HepG2 (cell line): ENCODE measurements around the gene ANKRD6. TPM values are rescaled to one million over a fixed set of nuclear protein-coding genes. Genes with fewer than 3 reads are reported as not detected.

Experiments
- ATAC-seq: fragments of 200-7000 bp; cut with Tn5 transposase; 3 replicates; pipeline ENCODE4 v1.9.1; 2020; ENCODE audit warnings: mild to moderate bottlenecking, moderate library complexity
- BruUV-seq: library from RNA; stranded (reverse); fragments of 400-500 nt; replicated peaks from 2 replicates; lab custom pipeline; 2021; lab: Mats Ljungman, UMichigan
- CTCF ChIA-PET: fragments of 300-600 bp; formaldehyde crosslinking; extraction: SDS; loops from one replicate; lab custom pipeline; 2021; ENCODE audit warnings: low total read pairs, inconsistent platforms, low intra/inter-chr PET ratio; lab: Yijun Ruan, JAX
- POLR2A ChIA-PET: fragments of 350-600 bp; sonication (Branson Sonifier 250); formaldehyde crosslinking; loops from one replicate; lab custom pipeline; 2020; ENCODE audit warnings: antibody characterized with exemption, inconsistent platforms; lab: Yijun Ruan, JAX
- DNase-seq: peaks from one replicate; pipeline ENCODE4 v3.0.0-alpha.2; 2015; ENCODE audit warnings: low spot score
- FAIRE-seq: peaks from 3 replicates; lab custom pipeline; 2011; peaks lifted over from hg19 to GRCh38; lab: Jason Lieb, UNC
- H2AFZ ChIP-seq: one replicate; pipeline ENCODE4 v1.6.1; 2011; ENCODE audit warnings: low read length, inconsistent platforms
- H3K27ac ChIP-seq: fragments of 300-600 bp; 3 replicates; pipeline ENCODE4 v1.8.0; 2011; ENCODE audit warnings: mixed run types, mild to moderate bottlenecking, mixed read lengths, low read length, inconsistent platforms; ENCODE audit not compliant: insufficient read depth; ENCODE audit errors: extremely low read length
- H3K27me3 ChIP-seq, 2 experiments: fragments of 200-600 bp in 1 of 2; 2 replicates in 1 of 2; 3 replicates in 1 of 2; pipeline versions ENCODE4 v1.6.0 to v1.8.0; 2011; ENCODE audit warnings: low read length in 2 of 2, mild to moderate bottlenecking in 2 of 2, moderate library complexity in 2 of 2, inconsistent platforms in 1 of 2; ENCODE audit not compliant: insufficient read depth in 2 of 2, control insufficient read depth in 1 of 2
- H3K36me3 ChIP-seq, 2 experiments: fragments of 200-600 bp in 1 of 2; replicated peaks in 1 of 2; 2 replicates in 1 of 2; 3 replicates in 1 of 2; pipeline versions ENCODE4 v1.5.1 to v1.8.0; 2011; ENCODE audit warnings: low read length in 2 of 2, inconsistent platforms in 1 of 2; ENCODE audit not compliant: insufficient read depth in 2 of 2, control insufficient read depth in 1 of 2
- H3K4me1 ChIP-seq: 2 replicates; pipeline ENCODE4 v1.5.1; 2012; ENCODE audit warnings: low read length, inconsistent platforms; ENCODE audit not compliant: insufficient read depth
- H3K4me2 ChIP-seq: 2 replicates; pipeline ENCODE4 v1.6.0; 2011; ENCODE audit warnings: low read depth, low read length, inconsistent platforms
- H3K4me3 ChIP-seq, 3 experiments: fragments of 200-600 bp in 1 of 3; sonication (generic), shearing (Covaris generic) in 1 of 3; replicated peaks in 1 of 3; 2 replicates each; pipeline ENCODE4 v1.5.1; 2011 to 2016; ENCODE audit warnings: low read length in 3 of 3, inconsistent platforms in 2 of 3, low read depth in 2 of 3, mild to moderate bottlenecking in 2 of 3, control low read depth in 1 of 3, mixed read lengths in 1 of 3; ENCODE audit not compliant: insufficient read depth in 1 of 3
- H3K79me2 ChIP-seq: one replicate; pipeline ENCODE4 v1.6.1; 2011; ENCODE audit warnings: low read length, inconsistent platforms; ENCODE audit not compliant: insufficient read depth
- H3K9ac ChIP-seq: 2 replicates; pipeline ENCODE4 v1.6.0; 2011; ENCODE audit warnings: mild to moderate bottlenecking, low read depth, low read length, inconsistent platforms; ENCODE audit not compliant: insufficient read depth
- H3K9me3 ChIP-seq: 2 replicates; pipeline ENCODE4 v1.5.1; 2012; ENCODE audit warnings: mild to moderate bottlenecking, low read length
- H4K20me1 ChIP-seq: 2 replicates; pipeline ENCODE4 v1.6.0; 2011; ENCODE audit warnings: inconsistent platforms, mild to moderate bottlenecking, low read length, moderate library complexity; ENCODE audit not compliant: insufficient read depth
- BCL3 ChIP-seq: sonication (generic); formaldehyde crosslinking; IDR thresholded peaks from 2 replicates; pipeline ENCODE4 v1.5.1; 2020; ENCODE audit warnings: mild to moderate bottlenecking, missing genetic modification reagents, moderate library complexity
- CEBPG ChIP-seq: IDR thresholded peaks from 2 replicates; pipeline ENCODE4 v1.6.1; 2016
- MTF2 ChIP-seq: sonication (generic); formaldehyde crosslinking; IDR thresholded peaks from 2 replicates; pipeline ENCODE4 v1.5.0; 2020; ENCODE audit warnings: missing genetic modification reagents, borderline replicate concordance
- WGBS: methylation state at CpG from one replicate; pipeline ENCODE4 v1.1.6; 2017; ENCODE audit warnings: low lambda C conversion rate; 5-methylcytosine and 5-hydroxymethylcytosine counted together
- in situ Hi-C: cut with HindIII; loops from 2 replicates; pipeline ENCODE4 v1.10.0; 2017; ENCODE audit warnings: low pct_unique_long_range_greater_than_20kb; ENCODE audit not compliant: extremely low pct_ligation_motif_present
- intact Hi-C: fragments of 100-400 bp; cut with micrococcal nuclease; formaldehyde crosslinking; loops from one replicate; pipeline ENCODE4 v1.10.0; 2022; ENCODE audit not compliant: unreplicated experiment
- polyA plus RNA-seq, 8 experiments: library from polyadenylated mRNA; depleted of rRNA in 3 of 8; stranded (reverse) in 7 of 8; unstranded in 1 of 8; fragments of >200 nt; fragmentation: Illumina TruSeq in 4 of 8; extraction: Trizol in 4 of 8; gene quantifications; 2 replicates each; pipeline versions ENCODE4 v1.2.1 to v1.2.3, GENCODE V29; 2011 to 2016; ENCODE audit warnings: low read depth in 4 of 8, missing spikeins in 1 of 8, mixed read lengths in 1 of 8; ENCODE audit not compliant: insufficient read depth in 1 of 8
- total RNA-seq, 5 experiments: library from RNA; depleted of rRNA; stranded (reverse); fragments of >200 nt; fragmentation: Illumina TruSeq; extraction: Trizol; gene quantifications; 2 replicates each; pipeline ENCODE4 v1.2.3, GENCODE V29; 2016; ENCODE audit warnings: low read depth in 1 of 5
- TF ChIP-seq, protein P1 (sequence below), 2 experiments: fragments of 450-650 bp in 1 of 2; sonication (generic) in 1 of 2; formaldehyde crosslinking in 1 of 2; IDR thresholded peaks; 2 replicates each; pipeline versions ENCODE4 v1.6.1 to v1.8.0; 2016 to 2022; ENCODE audit warnings: antibody characterized with exemption in 1 of 2, mild to moderate bottlenecking in 1 of 2, missing genetic modification reagents in 1 of 2

The ANKRD6 gene
- total and polyA plus RNA-seq, 2 of the 13 experiments (the other 11 are each of a cell fraction or from before 2014, with no cell fraction given): 0.18 to 0.36 TPM

DNA sequence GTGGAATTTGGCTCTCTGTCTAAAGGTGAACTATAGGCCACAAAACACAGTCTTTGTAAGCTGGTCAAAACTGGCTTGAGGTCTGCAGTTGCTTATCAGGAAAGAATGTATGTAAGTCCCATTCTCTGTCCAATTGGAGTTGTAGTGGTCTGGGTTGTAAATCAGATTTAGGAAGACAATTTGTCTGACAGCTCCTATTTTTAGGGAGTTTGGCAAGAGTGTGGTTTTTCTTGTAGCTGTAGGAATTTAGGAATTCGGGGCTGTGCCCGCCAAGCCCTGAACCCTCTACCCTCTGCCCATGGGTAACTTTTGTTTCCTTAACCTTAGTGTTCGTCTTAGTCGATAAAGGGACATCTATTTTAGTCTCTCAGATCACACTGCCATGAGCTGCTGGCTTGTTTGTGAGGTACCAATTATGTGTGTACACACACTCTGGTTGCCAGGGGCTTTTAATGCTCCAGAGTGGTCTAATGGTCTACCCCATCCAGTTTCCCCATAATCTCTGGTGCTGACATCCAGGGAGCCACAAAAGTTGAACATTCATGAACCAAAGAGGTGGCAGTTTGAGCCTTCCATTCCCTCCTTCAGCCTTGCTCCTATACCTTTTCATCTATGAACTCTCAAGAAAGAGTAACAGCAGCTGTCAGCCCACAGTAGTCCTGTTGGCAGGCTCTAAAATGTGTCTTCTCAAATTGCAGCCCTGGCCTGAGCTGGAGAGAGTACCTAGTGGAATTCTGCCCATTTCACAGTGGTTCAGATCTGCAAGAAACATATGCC lies 93.0 kb downstream of the ANKRD6 start (continued):
- TF ChIP-seq, protein P1, sequence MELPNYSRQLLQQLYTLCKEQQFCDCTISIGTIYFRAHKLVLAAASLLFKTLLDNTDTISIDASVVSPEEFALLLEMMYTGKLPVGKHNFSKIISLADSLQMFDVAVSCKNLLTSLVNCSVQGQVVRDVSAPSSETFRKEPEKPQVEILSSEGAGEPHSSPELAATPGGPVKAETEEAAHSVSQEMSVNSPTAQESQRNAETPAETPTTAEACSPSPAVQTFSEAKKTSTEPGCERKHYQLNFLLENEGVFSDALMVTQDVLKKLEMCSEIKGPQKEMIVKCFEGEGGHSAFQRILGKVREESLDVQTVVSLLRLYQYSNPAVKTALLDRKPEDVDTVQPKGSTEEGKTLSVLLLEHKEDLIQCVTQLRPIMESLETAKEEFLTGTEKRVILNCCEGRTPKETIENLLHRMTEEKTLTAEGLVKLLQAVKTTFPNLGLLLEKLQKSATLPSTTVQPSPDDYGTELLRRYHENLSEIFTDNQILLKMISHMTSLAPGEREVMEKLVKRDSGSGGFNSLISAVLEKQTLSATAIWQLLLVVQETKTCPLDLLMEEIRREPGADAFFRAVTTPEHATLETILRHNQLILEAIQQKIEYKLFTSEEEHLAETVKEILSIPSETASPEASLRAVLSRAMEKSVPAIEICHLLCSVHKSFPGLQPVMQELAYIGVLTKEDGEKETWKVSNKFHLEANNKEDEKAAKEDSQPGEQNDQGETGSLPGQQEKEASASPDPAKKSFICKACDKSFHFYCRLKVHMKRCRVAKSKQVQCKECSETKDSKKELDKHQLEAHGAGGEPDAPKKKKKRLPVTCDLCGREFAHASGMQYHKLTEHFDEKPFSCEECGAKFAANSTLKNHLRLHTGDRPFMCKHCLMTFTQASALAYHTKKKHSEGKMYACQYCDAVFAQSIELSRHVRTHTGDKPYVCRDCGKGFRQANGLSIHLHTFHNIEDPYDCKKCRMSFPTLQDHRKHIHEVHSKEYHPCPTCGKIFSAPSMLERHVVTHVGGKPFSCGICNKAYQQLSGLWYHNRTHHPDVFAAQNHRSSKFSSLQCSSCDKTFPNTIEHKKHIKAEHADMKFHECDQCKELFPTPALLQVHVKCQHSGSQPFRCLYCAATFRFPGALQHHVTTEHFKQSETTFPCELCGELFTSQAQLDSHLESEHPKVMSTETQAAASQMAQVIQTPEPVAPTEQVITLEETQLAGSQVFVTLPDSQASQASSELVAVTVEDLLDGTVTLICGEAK (IDR thresholded peaks at IDR 0.05): no peak
- TF ChIP-seq, protein P1 (CRISPR knock-in tag; IDR thresholded peaks at IDR 0.05): no peak

DNA sequence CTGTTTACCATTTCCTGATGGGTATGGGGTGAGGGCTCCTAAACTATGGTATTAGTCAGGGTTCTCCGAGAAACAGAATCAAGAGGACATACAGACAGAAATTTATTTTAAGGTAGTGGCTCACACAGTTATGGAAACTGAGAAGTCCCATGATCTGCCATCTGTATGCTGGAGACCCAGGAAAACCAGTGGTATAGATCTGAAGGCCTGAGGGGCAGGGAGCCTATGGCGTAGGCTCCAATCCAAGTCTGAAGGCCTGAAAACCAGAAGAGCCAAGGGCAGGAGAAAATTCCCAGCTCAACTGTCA lies 93.6 kb downstream of the ANKRD6 start:
- Histone ChIP-seq H3K27me3 (no peaks in the 10 kb centered on the region), H3K27ac (no peak overlapping the region), H2AFZ (no peak overlapping the region), H3K4me1 (no peaks in the 10 kb centered on the region), H4K20me1 (no peaks in the 10 kb centered on the region), H3K4me3 (no peak overlapping the region), H3K9ac (no peak overlapping the region), H3K36me3 (no peaks in the 10 kb centered on the region), H3K79me2 (no peaks in the 10 kb centered on the region), H3K9me3 (no peaks in the 10 kb centered on the region), H3K4me2 (no peak overlapping the region)
- TF ChIP-seq MTF2 (CRISPR knock-in tag): no peak
- TF ChIP-seq CEBPG (CRISPR knock-in tag): no peak
- no peak for TF ChIP-seq BCL3 (CRISPR knock-in tag)
- no peak for ATAC-seq
- intact Hi-C loops: no loop called here
- ChIA-PET CTCF (no interaction called here), POLR2A (no interaction called here)
- BruUV-seq: no TSS peak
- in situ Hi-C loops: no loop called here
- no peak for FAIRE-seq
- 73% methylated on average over 2 of the region's 2 CpGs for WGBS
- DNase-seq: no peak
